HG03460 (cell line): ENCODE data around the gene OR1N1.
"Not testable (repeated sequence)": the region's sequence is repeated elsewhere in the genome, so short reads cannot be mapped to it uniquely, and the experiment has no call there.

ENCODE experiments used
- ATAC-seq: cut with Tn5 transposase; IDR thresholded peaks from one replicate; pipeline ENCODE4 v1.9.1; 2021; ENCODE audit not compliant: unreplicated experiment

The OR1N1 gene, protein sequence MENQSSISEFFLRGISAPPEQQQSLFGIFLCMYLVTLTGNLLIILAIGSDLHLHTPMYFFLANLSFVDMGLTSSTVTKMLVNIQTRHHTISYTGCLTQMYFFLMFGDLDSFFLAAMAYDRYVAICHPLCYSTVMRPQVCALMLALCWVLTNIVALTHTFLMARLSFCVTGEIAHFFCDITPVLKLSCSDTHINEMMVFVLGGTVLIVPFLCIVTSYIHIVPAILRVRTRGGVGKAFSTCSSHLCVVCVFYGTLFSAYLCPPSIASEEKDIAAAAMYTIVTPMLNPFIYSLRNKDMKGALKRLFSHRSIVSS

GRCh38 chr9:122527193-122527592 is at the start of gene OR1N1:
Gene OR1N1, minus strand, starts transcription at chr9:122527293. Its CDS starts 0 bp downstream, at chr9:122527293.
- ATAC-seq = no peak

GRCh38 chr9:122572456-122572855 is 45.4 kb upstream of the OR1N1 start:
- ATAC-seq = no peak

DNA sequence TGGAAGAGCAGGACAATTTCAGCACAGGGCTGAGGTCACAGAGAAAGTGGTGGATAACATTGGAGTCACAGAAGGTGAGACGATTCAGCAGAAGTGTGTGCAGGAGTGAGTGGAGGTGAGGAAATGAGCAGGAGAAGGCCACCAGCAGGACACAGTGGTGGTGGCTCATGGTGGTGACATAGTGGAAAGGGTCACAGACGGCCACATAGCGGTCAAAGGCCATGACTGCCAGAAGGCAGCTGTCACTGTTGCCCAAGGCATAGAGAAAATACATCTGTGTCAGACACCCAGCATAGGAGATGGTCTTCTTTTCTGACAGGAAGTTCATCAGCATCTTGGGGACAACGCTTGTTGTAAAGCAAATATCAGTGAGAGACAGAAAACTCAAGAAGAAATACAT is 40.8 kb upstream of the OR1N1 start:
- no peak for ATAC-seq

GRCh38 chr9:122562134-122562760 is 35.2 kb upstream of the OR1N1 start:
- no peak for ATAC-seq

DNA sequence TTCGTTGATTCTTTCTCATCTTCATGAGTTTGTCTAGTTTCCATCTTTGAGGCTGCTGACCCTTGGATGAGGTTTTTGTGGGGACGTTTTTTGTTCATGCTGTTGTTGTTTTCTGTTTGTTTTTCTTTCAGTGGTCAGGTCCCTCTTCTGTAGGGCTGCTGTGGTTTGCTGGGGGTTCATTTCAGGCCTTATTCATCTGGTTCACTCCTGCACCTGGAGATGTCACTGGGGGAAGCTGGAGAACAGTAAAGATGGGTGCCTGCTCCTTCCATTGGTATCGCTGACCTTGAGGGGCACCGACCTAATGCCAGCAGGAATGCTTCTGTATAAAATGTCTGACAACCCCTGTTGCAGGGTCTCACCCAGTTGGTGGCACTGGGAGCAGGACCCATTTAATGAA is 34.4 kb upstream of the OR1N1 start:
- no peak for ATAC-seq

DNA sequence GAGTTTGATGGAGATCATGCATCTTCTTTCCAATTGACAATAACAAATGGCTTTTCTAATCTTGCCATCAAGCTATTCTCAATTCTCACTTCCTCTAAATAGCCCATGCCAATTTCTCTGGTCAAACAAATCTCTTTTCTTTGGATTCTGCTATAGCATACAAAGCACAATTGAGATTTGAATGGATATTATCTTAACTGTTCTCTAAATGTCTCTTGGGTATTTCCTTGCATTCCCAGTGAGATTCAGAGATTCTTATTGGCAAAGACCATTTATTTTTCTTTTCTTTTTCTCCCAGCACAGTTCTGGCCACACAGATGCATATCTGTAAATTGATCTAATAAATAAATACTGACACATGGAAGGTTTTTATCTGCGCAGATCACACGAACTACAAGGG is 25.7 kb upstream of the OR1N1 start, which contains the start of gene OR1N2:
Gene OR1N2, plus strand, starts transcription at position 301 of the 400 bp plus-strand sequence. CDS start 100 bp downstream, outside the sequence.
- no peak for ATAC-seq

DNA sequence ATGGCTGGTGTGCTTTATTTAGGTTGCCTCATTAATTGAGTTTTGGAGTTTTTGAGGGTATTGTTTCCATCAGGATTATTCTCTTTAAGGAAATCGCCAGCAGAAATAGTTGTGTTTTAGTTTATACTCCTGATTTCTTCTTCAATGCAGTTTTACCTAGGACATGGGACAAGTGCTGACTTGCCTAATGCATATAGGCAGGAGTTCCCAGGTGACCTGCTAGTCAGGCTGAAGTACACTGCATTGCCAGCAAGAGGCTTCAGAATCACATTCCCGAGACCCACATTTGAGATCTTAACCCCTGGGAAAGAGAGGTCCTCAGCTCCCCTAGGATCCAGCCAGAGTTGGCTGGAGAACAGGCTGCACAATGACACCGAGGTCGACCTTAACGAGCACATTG is 24.3 kb upstream of the OR1N1 start:
- ATAC-seq = no peak

DNA sequence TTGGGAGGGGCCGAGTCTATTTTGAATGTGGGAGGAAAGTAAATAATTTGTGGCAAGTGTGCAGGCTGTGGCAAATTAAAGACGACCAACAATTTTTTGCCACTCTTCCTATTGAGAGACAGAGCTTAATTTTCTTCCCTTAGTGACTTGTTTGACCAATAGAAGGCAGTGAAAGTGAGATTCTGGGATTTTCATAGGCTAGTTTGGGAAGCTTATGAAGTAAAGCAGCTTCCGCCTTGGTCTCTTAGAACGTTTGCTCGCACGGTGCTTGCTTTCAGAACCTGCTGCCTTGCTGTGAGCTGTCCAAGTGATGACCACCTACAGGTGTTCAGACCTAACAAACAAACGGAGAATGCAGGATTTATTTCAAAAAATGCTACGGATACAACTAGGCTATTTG is 19.1 kb upstream of the OR1N1 start:
- no peak for ATAC-seq

- no peak for ATAC-seq
Observed at GRCh38 chr9:122538757-122539156, 11.7 kb upstream of the OR1N1 start.

- ATAC-seq = not testable (repeated sequence)
Observed at GRCh38 chr9:122537066-122537465, 10.0 kb upstream of the OR1N1 start.

DNA sequence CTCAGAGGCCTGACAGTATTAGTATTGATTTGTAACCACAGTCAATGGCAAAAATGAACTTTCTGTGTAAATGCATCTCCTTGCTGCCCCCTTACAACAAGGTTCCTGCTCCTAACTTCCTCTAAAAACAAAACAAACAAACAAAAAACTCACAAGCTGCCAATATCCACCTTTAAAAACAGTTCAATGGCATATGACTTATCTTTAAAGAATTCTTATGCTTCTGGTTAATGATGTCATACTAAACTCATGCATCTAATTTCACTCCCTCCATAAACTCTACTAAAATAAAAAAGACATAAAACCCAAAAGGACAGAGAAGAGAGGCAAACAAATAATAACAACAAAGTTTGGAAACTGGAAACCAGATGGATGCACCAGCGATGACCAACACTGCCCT is 9.0 kb upstream of the OR1N1 start:
- no peak for ATAC-seq

DNA sequence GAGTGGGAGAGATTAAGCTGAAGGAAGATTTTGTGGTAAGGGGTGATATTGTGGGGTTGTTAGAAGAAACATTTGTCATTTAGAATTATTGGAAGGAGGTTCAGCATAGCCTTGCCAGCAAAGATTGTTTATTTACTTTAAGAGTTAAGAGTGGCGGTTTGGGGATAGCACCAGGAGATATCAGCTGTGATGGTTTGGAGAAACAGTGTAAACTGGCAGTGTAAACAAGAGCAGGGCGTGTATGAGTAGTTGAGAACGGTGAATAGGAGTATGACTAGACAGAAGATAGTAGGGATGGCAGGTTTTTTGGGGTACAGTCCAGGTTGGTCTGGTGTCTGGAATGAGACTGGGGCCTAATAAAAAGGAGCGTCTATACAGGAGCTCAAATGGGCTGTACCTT is 4.1 kb upstream of the OR1N1 start:
- ATAC-seq = not testable (repeated sequence)

DNA sequence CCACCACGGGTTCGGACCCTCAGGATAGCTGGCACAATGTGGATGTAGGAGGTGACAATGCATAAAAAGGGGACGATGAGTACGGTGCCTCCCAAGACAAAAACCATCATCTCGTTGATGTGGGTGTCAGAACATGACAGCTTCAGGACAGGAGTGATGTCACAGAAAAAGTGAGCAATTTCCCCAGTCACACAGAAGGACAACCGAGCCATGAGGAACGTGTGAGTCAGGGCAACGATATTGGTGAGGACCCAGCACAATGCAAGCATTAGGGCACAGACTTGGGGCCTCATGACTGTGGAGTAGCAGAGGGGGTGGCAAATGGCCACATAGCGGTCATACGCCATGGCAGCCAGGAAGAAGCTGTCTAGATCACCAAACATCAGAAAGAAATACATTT is 491 bp downstream of the OR1N1 start:
- ATAC-seq = no peak

DNA sequence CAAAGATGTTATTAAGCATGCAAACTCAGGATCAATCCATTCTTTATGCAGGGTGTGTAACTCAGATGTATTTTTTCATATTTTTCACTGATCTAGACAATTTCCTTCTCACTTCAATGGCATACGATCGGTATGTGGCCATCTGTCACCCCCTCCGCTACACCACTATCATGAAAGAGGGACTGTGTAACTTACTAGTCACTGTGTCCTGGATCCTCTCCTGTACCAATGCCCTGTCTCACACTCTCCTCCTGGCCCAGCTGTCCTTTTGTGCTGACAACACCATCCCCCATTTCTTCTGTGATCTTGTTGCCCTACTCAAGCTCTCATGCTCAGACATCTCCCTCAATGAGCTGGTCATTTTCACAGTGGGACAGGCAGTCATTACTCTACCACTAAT is 7.7 kb downstream of the OR1N1 start:
- no peak for ATAC-seq

DNA sequence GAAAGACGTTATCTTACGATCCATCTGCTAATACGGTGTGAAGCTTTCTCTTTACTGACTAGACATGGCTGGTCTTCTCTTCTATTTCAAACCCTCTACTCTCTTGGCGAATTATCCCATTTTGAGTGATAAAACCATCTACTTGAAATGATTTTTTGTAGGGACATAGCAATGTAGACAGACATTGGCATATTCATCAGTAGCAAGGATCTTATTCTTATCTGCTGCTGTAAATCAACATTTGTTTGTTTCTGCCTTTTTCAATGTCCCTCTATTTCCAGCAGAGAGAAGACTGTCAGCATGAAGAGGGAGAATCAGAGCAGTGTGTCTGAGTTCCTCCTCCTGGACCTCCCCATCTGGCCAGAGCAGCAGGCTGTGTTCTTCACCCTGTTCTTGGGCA is 8.3 kb downstream of the OR1N1 start, which contains the start of gene OR1J4:
Gene OR1J4, plus strand, starts transcription at position 301 of the 400 bp plus-strand sequence. Its CDS starts 0 bp downstream, at position 301.
- no peak for ATAC-seq

GRCh38 chr9:122518226-122518625 is 8.9 kb downstream of the OR1N1 start:
- ATAC-seq = no peak

- no peak for ATAC-seq
Observed at GRCh38 chr9:122510502-122510901, 16.6 kb downstream of the OR1N1 start, which contains the start of gene OR1J2. Gene OR1J2, plus strand, starts transcription at chr9:122510802. Its CDS starts 0 bp downstream, at chr9:122510802.

DNA sequence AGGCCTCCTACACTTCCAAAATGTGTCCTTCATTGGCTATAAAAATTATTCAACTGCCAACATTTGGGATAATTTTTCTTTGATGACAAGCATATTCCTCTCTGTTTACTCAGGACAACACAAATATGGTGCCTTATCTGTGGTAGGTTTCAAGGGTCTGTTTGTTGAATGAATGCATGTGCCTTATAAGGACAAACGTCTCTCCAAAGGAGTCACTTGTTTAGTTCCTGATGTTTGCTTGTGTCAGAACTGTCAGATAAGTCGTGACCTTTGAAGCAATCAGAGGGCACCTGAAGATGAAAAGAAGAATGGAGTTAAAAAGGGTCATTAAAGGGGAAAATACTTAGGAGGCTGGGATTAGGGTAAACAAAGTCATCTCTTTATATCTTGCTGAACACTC is 20.1 kb downstream of the OR1N1 start:
- no peak for ATAC-seq

- no peak for ATAC-seq
Observed at GRCh38 chr9:122498883-122499288, 28.2 kb downstream of the OR1N1 start.

GRCh38 chr9:122479062-122479461 is 48.0 kb downstream of the OR1N1 start:
- ATAC-seq = no peak

DNA sequence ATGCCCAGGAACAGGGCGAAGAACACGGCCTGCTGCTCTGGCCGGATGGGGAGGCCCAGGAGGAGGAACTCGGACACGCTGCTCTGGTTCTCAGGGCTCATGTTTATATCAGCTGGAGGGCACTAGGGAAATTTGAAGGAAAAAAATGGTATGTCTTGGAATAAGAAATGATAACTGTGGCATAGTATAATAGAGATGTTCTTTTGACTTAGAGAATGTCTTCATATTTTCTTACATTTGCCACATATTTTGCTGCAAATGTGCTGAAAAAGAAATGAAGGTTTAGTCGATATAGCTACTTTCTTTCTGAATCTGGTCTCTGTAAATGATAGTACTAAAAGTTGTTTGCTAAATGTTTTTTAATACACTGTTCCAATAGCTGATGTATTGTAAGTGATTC is 49.3 kb downstream of the OR1N1 start, which contains the start of gene OR1J1:
Gene OR1J1, minus strand, starts transcription at position 101 of the 400 bp plus-strand sequence. Its CDS starts 0 bp downstream, at position 101.
- no peak for ATAC-seq

DNA sequence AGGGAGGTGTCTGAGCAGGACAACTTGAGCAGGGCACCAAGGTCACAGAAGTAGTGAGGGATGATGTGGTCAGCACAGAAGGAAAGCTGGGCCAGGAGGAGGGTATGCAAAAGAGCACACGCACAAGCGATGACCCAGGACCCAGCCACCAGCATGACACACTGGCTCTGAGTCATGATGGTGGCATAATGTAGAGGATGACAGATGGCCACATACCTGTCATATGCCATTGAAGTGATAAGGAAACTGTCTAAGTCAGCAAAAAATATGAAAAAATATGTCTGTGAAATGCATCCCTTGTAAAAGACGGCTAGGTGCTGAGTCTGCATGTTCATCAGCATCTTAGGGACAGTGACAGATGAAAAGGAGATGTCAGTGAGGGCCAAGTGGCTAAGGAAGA is 49.7 kb downstream of the OR1N1 start:
- ATAC-seq = no peak
